HEK293 (cell line): ENCODE measurements around the gene DBI.

ENCODE experiments used
- CTCF ChIA-PET: fragments of 350-600 bp; formaldehyde crosslinking; extraction: SDS; loops from one replicate; lab custom pipeline; 2021; ENCODE audit warnings: antibody characterized with exemption; lab: Yijun Ruan, JAX
- POLR2A ChIA-PET: fragments of 300-600 bp; formaldehyde crosslinking; extraction: SDS; loops from one replicate; lab custom pipeline; 2020; ENCODE audit warnings: antibody characterized with exemption, inconsistent platforms; lab: Yijun Ruan, JAX
- H3K27ac ChIP-seq: fragments of 200-500 bp; sonication (Bioruptor generic); 2 replicates; pipeline ENCODE4 v1.5.1; 2014; ENCODE audit warnings: low read depth, low read length, control low read depth, inconsistent platforms; ENCODE audit errors: extremely low read depth
- H3K36me3 ChIP-seq, 2 experiments: fragments of 200-500 bp in 1 of 2; sonication (Bioruptor generic) in 1 of 2; 1 replicate in 1 of 2; 2 replicates in 1 of 2; pipeline ENCODE4 v1.5.1; 2014 to 2017; ENCODE audit warnings: inconsistent platforms in 2 of 2, low read length in 2 of 2; ENCODE audit not compliant: control insufficient read depth in 2 of 2, insufficient read depth in 1 of 2
- H3K4me1 ChIP-seq: fragments of 200-500 bp; sonication (Bioruptor generic); 2 replicates; pipeline ENCODE4 v1.5.1; 2014; ENCODE audit warnings: mild to moderate bottlenecking, low read length, inconsistent platforms; ENCODE audit not compliant: control insufficient read depth, insufficient read depth
- H3K4me3 ChIP-seq: 2 replicates; pipeline ENCODE4 v1.5.1; 2011; ENCODE audit warnings: low read depth, mild to moderate bottlenecking, control low read depth, low read length, moderate library complexity
- H3K9me3 ChIP-seq: fragments of 200-500 bp; sonication (Bioruptor generic); 2 replicates; pipeline ENCODE4 v1.5.1; 2014; ENCODE audit warnings: low read depth, low read length, inconsistent platforms; ENCODE audit not compliant: control insufficient read depth, insufficient read depth
- HOXC10 ChIP-seq: sonication (generic); formaldehyde crosslinking; IDR thresholded peaks from 2 replicates; pipeline ENCODE4 v1.8.1; 2023; ENCODE audit warnings: mild to moderate bottlenecking, missing genetic modification reagents
- KLF17 ChIP-seq: fragments of 450-650 bp; formaldehyde crosslinking; IDR thresholded peaks from 2 replicates; pipeline ENCODE4 v1.5.1; 2016; ENCODE audit warnings: missing biosample characterization, missing genetic modification characterization
- PRDM1 ChIP-seq: fragments of 450-650 bp; formaldehyde crosslinking; IDR thresholded peaks from 2 replicates; pipeline ENCODE4; 2016; ENCODE audit warnings: missing biosample characterization, missing genetic modification characterization
- REST ChIP-seq: fragments of 450-650 bp; formaldehyde crosslinking; IDR thresholded peaks from 2 replicates; pipeline ENCODE4 v1.5.1; 2016; ENCODE audit warnings: missing biosample characterization, missing genetic modification characterization
- SP2 ChIP-seq: fragments of 450-650 bp; formaldehyde crosslinking; IDR thresholded peaks from 2 replicates; pipeline ENCODE4 v1.5.1; 2016; ENCODE audit warnings: missing biosample characterization, missing genetic modification characterization
- SP3 ChIP-seq: fragments of 450-650 bp; formaldehyde crosslinking; IDR thresholded peaks from 2 replicates; pipeline ENCODE4 v1.5.1; 2016; ENCODE audit warnings: missing biosample characterization, missing genetic modification characterization
- ZBTB10 ChIP-seq: fragments of 450-650 bp; formaldehyde crosslinking; IDR thresholded peaks from 2 replicates; pipeline ENCODE4 v1.5.1; 2016; ENCODE audit warnings: missing biosample characterization, missing genetic modification characterization
- ZBTB26 ChIP-seq: fragments of 450-650 bp; formaldehyde crosslinking; optimal IDR thresholded peaks from 2 replicates; pipeline ENCODE3; 2016; ENCODE audit warnings: missing biosample characterization, mild to moderate bottlenecking, missing genetic modification characterization
- ZIC2 ChIP-seq: fragments of 450-650 bp; formaldehyde crosslinking; IDR thresholded peaks from 2 replicates; pipeline ENCODE4 v1.5.1; 2016; ENCODE audit warnings: missing biosample characterization, missing genetic modification characterization
- ZNF155 ChIP-seq: fragments of 450-650 bp; formaldehyde crosslinking; IDR thresholded peaks from 2 replicates; pipeline ENCODE4 v1.5.1; 2016; ENCODE audit warnings: missing biosample characterization, missing genetic modification characterization
- ZNF302 ChIP-seq: fragments of 450-650 bp; formaldehyde crosslinking; IDR thresholded peaks from 2 replicates; pipeline ENCODE4 v1.5.1; 2016; ENCODE audit warnings: missing biosample characterization, missing genetic modification characterization, low read depth
- ZNF335 ChIP-seq: fragments of 450-650 bp; formaldehyde crosslinking; conservative IDR thresholded peaks from 2 replicates; pipeline ENCODE4 v1.5.1; 2016; ENCODE audit warnings: missing biosample characterization, missing genetic modification characterization
- ZNF350 ChIP-seq: fragments of 450-650 bp; formaldehyde crosslinking; IDR thresholded peaks from 2 replicates; pipeline ENCODE4 v1.5.0; 2017; ENCODE audit warnings: missing biosample characterization, mild to moderate bottlenecking, missing genetic modification characterization
- ZNF398 ChIP-seq: fragments of 450-650 bp; formaldehyde crosslinking; IDR thresholded peaks from 2 replicates; pipeline ENCODE4 v1.5.1; 2017; ENCODE audit warnings: missing biosample characterization, missing genetic modification characterization
- ZNF416 ChIP-seq: fragments of 450-650 bp; formaldehyde crosslinking; IDR thresholded peaks from 2 replicates; pipeline ENCODE4 v1.5.1; 2016; ENCODE audit warnings: missing biosample characterization, missing genetic modification characterization
- ZNF426 ChIP-seq: fragments of 450-650 bp; formaldehyde crosslinking; IDR thresholded peaks from 2 replicates; pipeline ENCODE4 v1.5.1; 2017; ENCODE audit warnings: missing biosample characterization, missing genetic modification characterization, mild to moderate bottlenecking, inconsistent platforms, moderate library complexity
- ZNF473 ChIP-seq: fragments of 450-650 bp; formaldehyde crosslinking; IDR thresholded peaks from 2 replicates; pipeline ENCODE4 v1.5.1; 2017; ENCODE audit warnings: missing biosample characterization, missing genetic modification characterization
- ZNF529 ChIP-seq: fragments of 450-650 bp; formaldehyde crosslinking; IDR thresholded peaks from 2 replicates; pipeline ENCODE4 v1.5.1; 2017; ENCODE audit warnings: missing genetic modification characterization, missing biosample characterization; ENCODE audit not compliant: insufficient replicate concordance
- ZNF548 ChIP-seq: fragments of 450-650 bp; formaldehyde crosslinking; IDR thresholded peaks from 2 replicates; pipeline ENCODE4 v1.5.1; 2016; ENCODE audit warnings: missing biosample characterization, missing genetic modification characterization
- ZNF837 ChIP-seq: fragments of 450-650 bp; formaldehyde crosslinking; IDR thresholded peaks from 2 replicates; pipeline ENCODE4 v1.5.1; 2016; ENCODE audit warnings: missing biosample characterization, missing genetic modification characterization
- ZSCAN30 ChIP-seq: fragments of 450-650 bp; IDR thresholded peaks from 2 replicates; pipeline ENCODE4 v1.5.1; 2018; ENCODE audit warnings: missing biosample characterization, mild to moderate bottlenecking, missing genetic modification characterization, moderate library complexity
- ZSCAN4 ChIP-seq: fragments of 450-650 bp; formaldehyde crosslinking; IDR thresholded peaks from 2 replicates; pipeline ENCODE4 v1.5.1; 2017; ENCODE audit warnings: missing biosample characterization, missing genetic modification characterization

DBI gene

GRCh38 chr2:119377993-119378345 lies 11.2 kb downstream of the DBI start (continued):
- TF ChIP-seq ZBTB10 (tag by site-specific recombination) (no peak), ZSCAN4 (no peak), REST (tag by site-specific recombination) (no peak)

GRCh38 chr2:119378566-119378965 lies 11.8 kb downstream of the DBI start:
- Histone ChIP-seq H3K4me1 (no peaks in the 10 kb centered on the region), H3K9me3 (no peaks in the 10 kb centered on the region), H3K36me3 (peaks cover 0 to 1% of the 10 kb centered on the region in 2 experiments; a peak in 1 of 3 replicates), H3K27ac (no peak overlapping the region), H3K4me3 (no peak overlapping the region)
- CTCF ChIA-PET, result interaction anchor here (0.6 kb wide), 1 partner anchor 106 kb away, joined by 5 read pairs; no protein-coding TSS in a partner anchor
- TF ChIP-seq SP3 (no peak), ZNF837 (tag by site-specific recombination) (no peak), ZNF529 (no peak), ZIC2 (no peak), SP2 (tag by site-specific recombination) (no peak), ZSCAN30 (tag by site-specific recombination) (no peak), ZNF335 (tag by site-specific recombination) (no peak), ZNF473 (tag by site-specific recombination) (no peak), ZNF416 (tag by site-specific recombination) (no peak), ZNF155 (tag by site-specific recombination) (no peak), ZNF426 (tag by site-specific recombination) (no peak), ZNF350 (tag by site-specific recombination) (no peak)
- POLR2A ChIA-PET, result interaction anchor here (2.1 kb wide), 1 partner anchor 11 kb away, joined by 14 read pairs; the partner anchor contains the start of genes C2orf76 and DBI

- ChIA-PET POLR2A (interaction anchor here (0.6 kb wide), 1 partner anchor 299 kb away, joined by 3 read pairs; no protein-coding TSS in a partner anchor), CTCF (no interaction called here)
- no peaks in the 10 kb centered on the region for H3K9me3 ChIP-seq
- no peaks in the 10 kb centered on the region for H3K36me3 ChIP-seq
- no peaks in the 10 kb centered on the region; the same call in 1 of the 2 replicates for H3K4me1 ChIP-seq
- no peak overlapping the region for H3K27ac ChIP-seq
- H3K4me3 ChIP-seq, result no peak overlapping the region
- TF ChIP-seq HOXC10 (no peak), ZNF548 (tag by site-specific recombination) (no peak), ZNF398 (tag by site-specific recombination) (no peak), ZBTB26 (tag by site-specific recombination) (no peak), PRDM1 (no peak), ZNF302 (tag by site-specific recombination) (no peak), KLF17 (tag by site-specific recombination) (no peak)
Observed at GRCh38 chr2:119383410-119384140, 16.8 kb downstream of the DBI start.
